GM10248 (cell line): ENCODE measurements around the gene MED19.
"Not testable (repeated sequence)": the region's sequence is repeated elsewhere in the genome, so short reads cannot be mapped to it uniquely, and the experiment has no call there.

Experiments used
- CTCF ChIA-PET: fragments of 300-600 bp; sonication (Branson Sonifier 250); formaldehyde crosslinking; extraction: SDS; loops from one replicate; lab custom pipeline; 2021; ENCODE audit warnings: antibody characterized with exemption; lab: Yijun Ruan, JAX
- POLR2A ChIA-PET: fragments of 350-650 bp; sonication (Branson Sonifier 250); formaldehyde crosslinking; extraction: SDS; loops from one replicate; lab custom pipeline; 2020; ENCODE audit warnings: antibody characterized with exemption; lab: Yijun Ruan, JAX
- DNase-seq: peaks from one replicate; pipeline ENCODE4 v3.0.0; 2012; ENCODE audit errors: extremely low spot score
- TF ChIP-seq, protein P1 (sequence below): IDR thresholded peaks from 2 replicates; pipeline ENCODE4 v1.5.1; 2012; ENCODE audit warnings: mild to moderate bottlenecking, low read depth; ENCODE audit errors: extremely low read depth, missing control alignments, control extremely low read depth

Gene MED19

DNA sequence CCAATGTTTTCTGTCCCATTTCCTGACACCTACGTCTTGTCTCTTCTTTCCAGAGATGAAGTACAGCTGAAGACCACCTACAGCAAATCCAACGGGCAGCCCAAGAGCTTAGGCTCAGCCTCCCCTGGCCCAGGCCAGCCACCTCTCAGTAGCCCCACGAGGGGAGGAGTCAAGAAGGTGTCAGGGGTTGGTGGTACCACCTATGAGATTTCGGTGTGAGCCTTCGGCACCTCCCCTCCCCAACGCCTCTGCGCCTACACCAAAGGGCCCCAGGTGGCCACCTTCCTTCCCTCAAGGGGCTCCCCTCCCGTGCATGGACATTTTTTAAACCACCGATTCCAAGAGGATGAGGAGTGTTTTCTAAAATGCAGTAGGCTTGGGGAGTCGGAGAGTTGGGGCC lies 12.2 kb downstream of the MED19 start:
- DNase-seq = no peak
- ChIA-PET CTCF (interaction anchor here (1.0 to 2.0 kb wide), 3 partner anchors 13 to 207 kb away, joined by 3 to 6 read pairs (median 3); no protein-coding TSS in a partner anchor), POLR2A (no interaction called here)
- TF ChIP-seq, protein P1, sequence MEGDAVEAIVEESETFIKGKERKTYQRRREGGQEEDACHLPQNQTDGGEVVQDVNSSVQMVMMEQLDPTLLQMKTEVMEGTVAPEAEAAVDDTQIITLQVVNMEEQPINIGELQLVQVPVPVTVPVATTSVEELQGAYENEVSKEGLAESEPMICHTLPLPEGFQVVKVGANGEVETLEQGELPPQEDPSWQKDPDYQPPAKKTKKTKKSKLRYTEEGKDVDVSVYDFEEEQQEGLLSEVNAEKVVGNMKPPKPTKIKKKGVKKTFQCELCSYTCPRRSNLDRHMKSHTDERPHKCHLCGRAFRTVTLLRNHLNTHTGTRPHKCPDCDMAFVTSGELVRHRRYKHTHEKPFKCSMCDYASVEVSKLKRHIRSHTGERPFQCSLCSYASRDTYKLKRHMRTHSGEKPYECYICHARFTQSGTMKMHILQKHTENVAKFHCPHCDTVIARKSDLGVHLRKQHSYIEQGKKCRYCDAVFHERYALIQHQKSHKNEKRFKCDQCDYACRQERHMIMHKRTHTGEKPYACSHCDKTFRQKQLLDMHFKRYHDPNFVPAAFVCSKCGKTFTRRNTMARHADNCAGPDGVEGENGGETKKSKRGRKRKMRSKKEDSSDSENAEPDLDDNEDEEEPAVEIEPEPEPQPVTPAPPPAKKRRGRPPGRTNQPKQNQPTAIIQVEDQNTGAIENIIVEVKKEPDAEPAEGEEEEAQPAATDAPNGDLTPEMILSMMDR = no peak

DNA sequence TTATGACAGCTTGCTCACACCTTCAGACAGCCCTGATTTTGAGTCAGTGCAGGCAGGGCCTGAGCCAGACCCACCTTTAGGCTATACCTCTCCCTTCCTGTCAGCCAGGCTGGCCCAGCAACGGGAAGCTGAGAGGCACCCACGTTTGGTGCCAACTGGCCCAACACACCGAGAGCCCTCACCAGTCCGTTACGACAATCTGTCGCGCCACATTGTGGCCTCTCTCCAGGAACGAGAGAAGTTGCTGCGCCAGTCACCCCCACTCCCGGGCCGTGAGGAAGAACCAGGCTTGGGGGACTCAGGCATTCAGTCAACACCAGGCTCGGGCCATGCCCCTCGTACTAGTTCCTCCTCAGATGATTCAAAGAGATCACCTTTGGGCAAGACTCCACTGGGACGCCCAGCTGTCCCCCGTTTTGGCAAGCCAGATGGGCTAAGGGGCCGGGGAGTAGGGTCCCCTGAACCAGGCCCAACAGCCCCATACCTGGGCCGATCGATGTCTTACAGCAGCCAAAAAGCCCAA lies 13.1 kb downstream of the MED19 start:
- TF ChIP-seq, protein P1 = no peak
- no peak for DNase-seq
- POLR2A ChIA-PET = no interaction called here
- CTCF ChIA-PET = interaction anchor here (1.0 to 2.0 kb wide), 3 partner anchors 9 to 206 kb away, joined by 3 to 6 read pairs (median 4); no protein-coding TSS in a partner anchor

DNA sequence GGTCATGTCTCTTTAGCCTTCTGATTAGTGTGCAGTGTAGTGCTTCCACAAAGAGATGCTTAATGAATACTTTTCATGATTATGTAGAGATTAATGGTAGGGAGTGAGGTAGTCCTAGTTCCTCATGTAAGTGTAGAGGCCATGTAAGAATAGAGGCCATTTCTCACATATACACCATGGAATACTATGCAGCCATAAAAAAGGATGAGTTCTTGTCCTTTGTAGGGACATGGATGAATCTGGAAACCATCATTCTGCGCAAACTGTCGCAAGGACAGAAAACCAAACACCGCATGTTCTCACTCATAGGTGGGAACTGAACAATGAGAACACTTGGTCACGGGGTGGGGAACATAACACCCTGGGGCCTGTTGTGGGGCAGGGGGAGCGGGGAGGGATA lies 21.5 kb downstream of the MED19 start:
- POLR2A ChIA-PET, DNase-seq, CTCF ChIA-PET: not testable (repeated sequence)

DNA sequence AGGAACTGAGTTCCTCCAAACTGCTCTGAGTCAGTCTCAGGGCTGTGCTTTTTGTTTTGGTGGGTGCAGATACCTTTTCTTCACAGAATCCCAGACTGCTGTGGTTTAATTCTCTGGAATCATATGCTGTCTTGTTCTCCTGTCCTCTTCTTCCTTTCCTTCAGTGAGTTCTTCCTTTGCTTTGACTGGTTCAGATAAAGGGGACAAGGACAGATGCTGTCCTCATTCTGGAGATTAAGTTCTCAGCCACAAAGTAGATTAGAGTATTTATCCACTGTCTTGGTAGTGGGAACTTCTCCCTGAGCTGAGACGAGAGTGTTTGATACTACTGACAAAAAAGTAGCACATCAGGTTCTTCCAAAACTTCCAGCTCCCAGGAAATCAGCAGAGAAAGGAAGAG lies 30.8 kb downstream of the MED19 start:
- TF ChIP-seq, protein P1 = no peak
- ChIA-PET CTCF (no interaction called here), POLR2A (no interaction called here)
- DNase-seq = no peak

DNA sequence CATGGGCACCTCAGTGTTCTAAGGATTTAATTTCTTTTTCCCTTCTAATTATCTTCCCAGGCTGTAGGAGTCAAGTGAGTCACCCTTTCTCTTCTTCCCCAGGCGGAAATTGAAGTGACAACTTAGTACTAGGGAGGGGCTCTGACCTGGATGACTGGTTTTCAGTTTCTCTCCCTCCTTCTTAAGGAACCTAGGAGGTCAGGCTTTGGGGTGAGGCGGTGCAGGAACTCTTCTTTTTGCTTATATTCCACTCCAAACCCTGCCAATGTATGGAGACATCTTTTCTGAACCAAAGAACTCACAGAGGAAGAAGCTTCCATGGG lies 31.5 kb downstream of the MED19 start:
- DNase-seq = no peak
- TF ChIP-seq, protein P1 = no peak
- CTCF ChIA-PET = interaction anchor here (0.9 kb wide), 1 partner anchor 36 kb away, joined by 4 read pairs; no protein-coding TSS in a partner anchor
- POLR2A ChIA-PET = no interaction called here

DNA sequence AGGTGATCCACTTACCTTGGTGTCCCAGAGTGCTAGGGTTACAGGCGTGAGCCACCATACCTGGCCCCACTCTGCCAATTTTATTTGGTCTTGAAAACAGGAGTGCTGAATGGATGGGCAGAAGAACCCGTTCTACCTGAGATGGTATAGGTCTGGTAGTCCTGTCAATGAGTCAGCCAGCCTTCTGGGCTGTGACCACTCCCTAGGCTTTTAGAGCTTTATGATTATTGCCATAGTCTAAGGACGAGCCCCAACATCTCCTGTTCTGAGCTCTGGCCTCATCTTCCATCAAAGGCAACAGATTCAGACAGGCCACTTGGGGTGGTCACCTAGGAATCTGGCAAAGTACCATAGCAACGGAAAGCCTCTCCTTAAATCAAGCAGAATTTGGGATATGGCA lies 32.6 kb downstream of the MED19 start:
- ChIA-PET CTCF (interaction anchor here (1.0 to 2.8 kb wide), 4 partner anchors 9 to 220 kb away, joined by 3 to 13 read pairs (median 5); no protein-coding TSS in a partner anchor), POLR2A (no interaction called here)
- TF ChIP-seq, protein P1 = no peak
- no peak for DNase-seq

DNA sequence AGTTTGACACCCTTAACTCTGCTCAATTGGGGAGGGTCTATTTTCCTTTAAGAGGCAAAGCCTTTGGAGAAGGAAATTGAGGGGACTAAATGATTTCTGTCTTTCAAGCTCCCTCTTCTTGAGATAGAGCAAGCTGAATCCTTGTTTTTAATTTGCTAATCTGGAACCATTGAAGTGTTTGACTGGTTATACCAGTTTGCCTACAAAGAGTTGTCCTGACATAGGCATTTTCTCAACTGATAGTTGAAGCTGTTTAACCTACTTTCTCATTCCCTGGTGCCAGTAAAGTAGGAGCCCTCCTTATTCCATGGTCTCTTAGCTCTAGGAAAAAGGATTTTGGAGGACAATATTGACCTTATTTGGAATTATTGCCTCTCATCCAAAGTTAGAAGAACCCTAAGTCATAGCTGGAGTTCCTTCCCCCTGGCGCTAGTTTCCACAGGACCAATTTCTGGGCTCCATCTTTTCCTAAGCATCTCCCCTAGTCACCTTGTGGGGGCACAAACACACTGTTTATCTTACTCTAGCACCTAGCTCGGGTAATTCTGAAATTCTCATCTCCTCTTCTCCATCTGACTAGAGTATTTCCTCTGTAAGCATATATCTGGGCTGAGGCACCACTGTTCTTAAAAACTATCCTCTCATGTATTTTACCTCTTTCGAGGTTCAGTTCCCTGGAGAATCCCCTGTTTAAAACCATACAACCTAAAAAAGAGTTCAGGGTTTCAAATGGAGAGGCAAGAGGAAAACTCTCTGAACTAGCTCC lies 36.7 kb downstream of the MED19 start:
- ChIA-PET CTCF (interaction anchor here (0.7 to 2.5 kb wide), 12 partner anchors 9 to 870 kb away, joined by 3 to 12 read pairs (median 4); no protein-coding TSS in a partner anchor), POLR2A (interaction anchor here (1.3 kb wide), 2 partner anchors 32 to 125 kb away, joined by 3 to 4 read pairs; no protein-coding TSS in a partner anchor)
- no peak for DNase-seq
- TF ChIP-seq, protein P1 = no peak
